GM12878 (cell line): ENCODE results near the gene MTHFD1L. TPM values are rescaled to one million over a fixed set of nuclear protein-coding genes. Genes with fewer than 3 reads are reported as not detected.

Experiments used
- ATAC-seq: fragments of 200-7000 bp; cut with Tn5 transposase; 3 replicates; pipeline ENCODE4 v1.9.1; 2020; ENCODE audit warnings: mild to moderate bottlenecking, moderate library complexity
- BruUV-seq: library from RNA; stranded (reverse); fragments of 400-500 nt; replicated peaks from 2 replicates; lab custom pipeline; 2021; lab: Mats Ljungman, UMichigan
- CTCF ChIA-PET: fragments of 300-600 bp; sonication (Branson Sonifier 250); formaldehyde crosslinking; extraction: SDS; loops from one replicate; lab custom pipeline; 2021; ENCODE audit warnings: inconsistent platforms; lab: Yijun Ruan, JAX
- POLR2A ChIA-PET: fragments of 350-600 bp; formaldehyde crosslinking; extraction: SDS; loops from one replicate; lab custom pipeline; 2021; ENCODE audit warnings: inconsistent platforms; lab: Charles Lee
- RAD21 ChIA-PET: fragments of 300-600 bp; sonication (Branson Sonifier 250); formaldehyde crosslinking; loops from one replicate; lab custom pipeline; 2023; ENCODE audit warnings: antibody characterized with exemption; ENCODE audit not compliant: unreplicated experiment; lab: Charles Lee
- SMC1A ChIA-PET: fragments of 300-600 bp; sonication (Branson Sonifier 250); formaldehyde crosslinking; loops from one replicate; lab custom pipeline; 2023; ENCODE audit not compliant: unreplicated experiment, uncharacterized antibody; lab: Charles Lee
- DNase-seq: peaks from one replicate; pipeline ENCODE4 v3.0.0-alpha.2; 2011; ENCODE audit warnings: low read depth, low spot score
- FAIRE-seq: peaks from 3 replicates; lab custom pipeline; 2011; peaks lifted over from hg19 to GRCh38; lab: Jason Lieb, UNC
- H2AFZ ChIP-seq: 2 replicates; pipeline ENCODE4 v1.6.0; 2011; ENCODE audit warnings: low read depth, low read length, control low read depth; ENCODE audit not compliant: control insufficient read depth
- H3K27ac ChIP-seq: 2 replicates; pipeline ENCODE4 v1.5.1; 2011; ENCODE audit warnings: control low read depth; ENCODE audit not compliant: control insufficient read depth, insufficient read depth
- H3K27me3 ChIP-seq, 2 experiments: replicated peaks in 1 of 2; 2 replicates each; pipeline versions ENCODE4 v1.6.0 to v1.6.1; 2011; ENCODE audit warnings: low read length in 1 of 2; ENCODE audit not compliant: control insufficient read depth in 2 of 2, insufficient read depth in 2 of 2
- H3K36me3 ChIP-seq, 2 experiments: 2 replicates each; pipeline ENCODE4 v1.5.1; 2011; ENCODE audit warnings: low read length in 1 of 2; ENCODE audit not compliant: control insufficient read depth in 2 of 2, insufficient read depth in 2 of 2
- H3K4me1 ChIP-seq: 2 replicates; pipeline ENCODE4 v1.6.1; 2011; ENCODE audit warnings: mild to moderate bottlenecking, low read length, moderate library complexity, mixed read lengths; ENCODE audit not compliant: control insufficient read depth, insufficient read depth
- H3K4me2 ChIP-seq: 2 replicates; pipeline ENCODE4 v1.6.0; 2011; ENCODE audit warnings: control low read depth; ENCODE audit not compliant: control insufficient read depth, insufficient read depth
- H3K4me3 ChIP-seq: fragments of 200-600 bp; sonication (generic); 2 replicates; pipeline ENCODE4 v1.5.1; 2016
- H3K79me2 ChIP-seq: 2 replicates; pipeline ENCODE4 v1.6.0; 2011; ENCODE audit warnings: low read length; ENCODE audit not compliant: control insufficient read depth, insufficient read depth
- H3K9ac ChIP-seq: 2 replicates; pipeline ENCODE4 v1.8.0; 2011; ENCODE audit warnings: low read length, control low read depth, mixed read lengths; ENCODE audit not compliant: control insufficient read depth, insufficient read depth
- H3K9me3 ChIP-seq: replicated peaks from 3 replicates; pipeline ENCODE4 v1.5.1; 2011; ENCODE audit warnings: mild to moderate bottlenecking, low read length; ENCODE audit not compliant: control insufficient read depth, insufficient read depth
- H4K20me1 ChIP-seq: 2 replicates; pipeline ENCODE4 v1.6.0; 2011; ENCODE audit not compliant: control insufficient read depth, insufficient read depth
- ESRRA ChIP-seq: IDR thresholded peaks from 2 replicates; pipeline ENCODE4 v1.6.1; 2012; ENCODE audit warnings: mild to moderate bottlenecking, low read length, improper control_type of control experiment
- FOXK2 ChIP-seq: fragments of 450-650 bp; IDR thresholded peaks from 2 replicates; pipeline ENCODE4 v1.6.1; 2017; ENCODE audit warnings: mild to moderate bottlenecking, moderate library complexity
- GABPA ChIP-seq: IDR thresholded peaks from 2 replicates; pipeline ENCODE4 v1.6.1; 2014; ENCODE audit warnings: antibody characterized with exemption, low read depth, mild to moderate bottlenecking, inconsistent platforms
- HDAC6 ChIP-seq: fragments of 200-600 bp; sonication (generic); IDR thresholded peaks from one replicate; pipeline ENCODE4 v1.8.0; 2017; ENCODE audit warnings: antibody characterized with exemption; ENCODE audit not compliant: unreplicated experiment
- IKZF1 ChIP-seq: fragments of 450-650 bp; conservative IDR thresholded peaks from 2 replicates; pipeline ENCODE4 v1.6.1; 2017; ENCODE audit warnings: antibody characterized with exemption, mild to moderate bottlenecking
- IRF4 ChIP-seq: IDR thresholded peaks from 2 replicates; pipeline ENCODE4 v1.6.1; 2011; ENCODE audit warnings: low read depth, low read length
- JUND ChIP-seq: IDR thresholded peaks from 2 replicates; pipeline ENCODE4 v1.6.1; 2012; ENCODE audit warnings: low read depth, mild to moderate bottlenecking, low read length, improper control_type of control experiment, moderate library complexity
- POLR2AphosphoS5 ChIP-seq: IDR thresholded peaks from 2 replicates; pipeline ENCODE4 v1.6.1; 2011; ENCODE audit warnings: mild to moderate bottlenecking, low read length, inconsistent platforms
- RB1 ChIP-seq: fragments of 450-650 bp; formaldehyde crosslinking; IDR thresholded peaks from 2 replicates; pipeline ENCODE4 v1.6.1; 2017; ENCODE audit warnings: mild to moderate bottlenecking, borderline replicate concordance
- RUNX3 ChIP-seq: IDR thresholded peaks from 2 replicates; pipeline ENCODE4 v1.6.1; 2012; ENCODE audit warnings: low read length, inconsistent platforms
- SRF ChIP-seq, 2 experiments: IDR thresholded peaks; 2 replicates each; pipeline ENCODE4 v1.6.1; 2011; ENCODE audit warnings: low read depth in 2 of 2, low read length in 2 of 2, mild to moderate bottlenecking in 1 of 2, moderate library complexity in 1 of 2
- TAF1 ChIP-seq: IDR thresholded peaks from 2 replicates; pipeline ENCODE4 v1.6.1; 2011; ENCODE audit warnings: mild to moderate bottlenecking, low read depth, low read length, borderline replicate concordance
- ZNF24 ChIP-seq: fragments of 450-650 bp; IDR thresholded peaks from 2 replicates; pipeline ENCODE4 v1.6.1; 2017; ENCODE audit warnings: antibody characterized with exemption, mild to moderate bottlenecking
- WGBS: methylation state at CpG from one replicate; pipeline ENCODE4 v1.1.6; 2016; ENCODE audit warnings: low lambda C conversion rate; ENCODE audit not compliant: insufficient replicate concordance, insufficient coverage; ENCODE audit errors: missing lambda C conversion rate; 5-methylcytosine and 5-hydroxymethylcytosine counted together
- in situ Hi-C: fragments of 300-500 bp; cut with MboI; formaldehyde crosslinking; loops from 9 replicates; pipeline ENCODE4 v1.14.3; 2018; ENCODE audit warnings: mixed read lengths
- intact Hi-C: fragments of 100-400 bp; cut with micrococcal nuclease; formaldehyde crosslinking; loops from one replicate; pipeline ENCODE4 v1.14.2; 2022; ENCODE audit not compliant: unreplicated experiment
- polyA plus RNA-seq, 11 experiments: library from polyadenylated mRNA; depleted of rRNA in 4 of 11; unstranded in 6 of 11; stranded (reverse) in 5 of 11; fragments of >200 nt; fragmentation: Nextera tagmentation in 4 of 11; fragmentation: Illumina TruSeq in 1 of 11; extraction: Ambion mirVana in 4 of 11; extraction: Trizol in 1 of 11; gene quantifications; 1 replicate in 1 of 11; 2 replicates in 10 of 11; pipeline versions ENCODE4 v1.2.1 to v1.2.3, GENCODE V29; 2011 to 2016; ENCODE audit warnings: inconsistent platforms in 2 of 11, missing spikeins in 2 of 11, low read depth in 1 of 11
- total RNA-seq, 4 experiments: library from RNA; depleted of rRNA in 3 of 4; stranded (reverse); fragments of >200 nt in 3 of 4; fragmentation: Illumina TruSeq in 1 of 4; extraction: Trizol in 1 of 4; gene quantifications; 2 replicates each; pipeline versions ENCODE4 v1.2.1 to v1.2.3, GENCODE V29; 2013 to 2021

The MTHFD1L gene
- total and polyA plus RNA-seq, 10 of the 15 experiments (the other 5 are each of a cell fraction or from before 2014, with no cell fraction given) = 11.7 to 75.5 (median 28.8) TPM

- H3K9ac ChIP-seq = no peak overlapping the region
- peaks cover 8 to 16% of the 10 kb centered on the region in 2 experiments for H3K36me3 ChIP-seq
- DNase-seq = no peak
- ChIA-PET RAD21 (no interaction called here), SMC1A (no interaction called here), POLR2A (no interaction called here), CTCF (interaction anchor here (0.6 kb wide), 1 partner anchor 894 kb away, joined by 3 read pairs; no protein-coding TSS in a partner anchor)
- H3K27ac ChIP-seq = no peak overlapping the region
- no peak overlapping the region for H3K4me2 ChIP-seq
- no peak for FAIRE-seq
- H3K4me3 ChIP-seq = no peak overlapping the region
- intact Hi-C loops (no loop called here), in situ Hi-C loops (no loop called here)
- H4K20me1 ChIP-seq = no peaks in the 10 kb centered on the region
- no TSS peak for BruUV-seq
- no peak for TF ChIP-seq FOXK2
- TF ChIP-seq GABPA = no peak
- TF ChIP-seq ZNF24 = no peak
- TF ChIP-seq ESRRA = no peak
- TF ChIP-seq IKZF1 = no peak
- no peak for TF ChIP-seq RB1
- TF ChIP-seq HDAC6 = no peak
- TF ChIP-seq IRF4 = no peak
- TF ChIP-seq SRF (IDR thresholded peaks at IDR 0.05; ENCODE audit: low read depth in 2 of 2, low read length in 2 of 2) = no peak
- no peak for TF ChIP-seq JUND
- no peak for TF ChIP-seq POLR2AphosphoS5
- no peak for TF ChIP-seq RUNX3
- TF ChIP-seq TAF1 = no peak
- no peak overlapping the region for H2AFZ ChIP-seq
- 90% methylated on average over 11 of the region's 11 CpGs for WGBS
- H3K79me2 ChIP-seq = no peaks in the 10 kb centered on the region
- H3K27me3 ChIP-seq = no peaks in the 10 kb centered on the region
- no peak for ATAC-seq
- H3K9me3 ChIP-seq = no peaks in the 10 kb centered on the region
- H3K4me1 ChIP-seq = no peaks in the 10 kb centered on the region
Observed at GRCh38 chr6:150949526-150949925, 84.0 kb downstream of the MTHFD1L start.
